Measurements from ENCODE around the gene TCP1.

The TCP1 gene

GRCh38 chr6:159777240-159777904, 12.0 kb downstream of the TCP1 start:
- no peaks in the 10 kb centered on the region for H3K9me3 ChIP-seq (ENCODE audit: severe bottlenecking)
- no peak overlapping the region for H3K27ac ChIP-seq
- no peak overlapping the region for H3K4me3 ChIP-seq (ENCODE audit: low read depth, low read length)
- DNase-seq = no peak
- no peaks in the 10 kb centered on the region for H3K27me3 ChIP-seq (ENCODE audit: insufficient read depth, low read depth, severe bottlenecking)
- no peak for TF ChIP-seq CTCF (IDR thresholded peaks at IDR 0.05; ENCODE audit: low read depth, low read length)
- peaks cover 91% of the 10 kb centered on the region for H3K36me3 ChIP-seq

GRCh38 chr6:159772196-159772595, 17.2 kb downstream of the TCP1 start:
- H3K27ac ChIP-seq = no peak overlapping the region
- DNase-seq = no peak
- no peaks in the 10 kb centered on the region for H3K27me3 ChIP-seq (ENCODE audit: insufficient read depth, low read depth, severe bottlenecking)
- no peak overlapping the region for H3K4me3 ChIP-seq (ENCODE audit: low read depth, low read length)
- H3K9me3 ChIP-seq (ENCODE audit: severe bottlenecking) = no peaks in the 10 kb centered on the region
- peaks cover 91% of the 10 kb centered on the region for H3K36me3 ChIP-seq
- no peak for TF ChIP-seq CTCF (IDR thresholded peaks at IDR 0.05; ENCODE audit: low read depth, low read length)

- H3K36me3 ChIP-seq = peaks cover 91% of the 10 kb centered on the region
- no peak for DNase-seq
- H3K9me3 ChIP-seq (ENCODE audit: severe bottlenecking) = no peaks in the 10 kb centered on the region
- H3K4me3 ChIP-seq (ENCODE audit: low read depth, low read length) = no peak overlapping the region
- H3K27ac ChIP-seq = no peak overlapping the region
- no peaks in the 10 kb centered on the region for H3K27me3 ChIP-seq (ENCODE audit: insufficient read depth, low read depth, severe bottlenecking)
- TF ChIP-seq CTCF (IDR thresholded peaks at IDR 0.05; ENCODE audit: low read depth, low read length) = no peak
These were observed 19.9 kb downstream of the TCP1 start for GRCh38 chr6:159769470-159769869.

- Histone ChIP-seq H3K27me3 (ENCODE audit: insufficient read depth, low read depth, severe bottlenecking) (no peaks in the 10 kb centered on the region), H3K4me3 (ENCODE audit: low read depth, low read length) (no peak overlapping the region), H3K36me3 (peaks cover 96% of the 10 kb centered on the region), H3K9me3 (ENCODE audit: severe bottlenecking) (no peaks in the 10 kb centered on the region), H3K27ac (no peak overlapping the region)
- DNase-seq = no peak
- TF ChIP-seq CTCF (IDR thresholded peaks at IDR 0.05; ENCODE audit: low read depth, low read length) = no peak
These were observed 22.5 kb downstream of the TCP1 start for GRCh38 chr6:159766906-159767305.

GRCh38 chr6:159762681-159763293, 26.6 kb downstream of the TCP1 start:
- no peaks in the 10 kb centered on the region for H3K9me3 ChIP-seq (ENCODE audit: severe bottlenecking)
- peak overlapping the region; percentile 100 for H3K27ac ChIP-seq
- no peaks in the 10 kb centered on the region for H3K27me3 ChIP-seq (ENCODE audit: insufficient read depth, low read depth, severe bottlenecking)
- TF ChIP-seq CTCF (IDR thresholded peaks at IDR 0.05; ENCODE audit: low read depth, low read length) = no peak
- H3K36me3 ChIP-seq = peaks cover 73% of the 10 kb centered on the region
- peak overlapping the region; percentile 71 for H3K4me3 ChIP-seq (ENCODE audit: low read depth, low read length)
- no peak for DNase-seq
